ENCODE measurements around the gene FOXE1.
A peak's percentile ranks its signal among the peaks of the same experiment; 100 is the strongest.

The FOXE1 gene

DNA sequence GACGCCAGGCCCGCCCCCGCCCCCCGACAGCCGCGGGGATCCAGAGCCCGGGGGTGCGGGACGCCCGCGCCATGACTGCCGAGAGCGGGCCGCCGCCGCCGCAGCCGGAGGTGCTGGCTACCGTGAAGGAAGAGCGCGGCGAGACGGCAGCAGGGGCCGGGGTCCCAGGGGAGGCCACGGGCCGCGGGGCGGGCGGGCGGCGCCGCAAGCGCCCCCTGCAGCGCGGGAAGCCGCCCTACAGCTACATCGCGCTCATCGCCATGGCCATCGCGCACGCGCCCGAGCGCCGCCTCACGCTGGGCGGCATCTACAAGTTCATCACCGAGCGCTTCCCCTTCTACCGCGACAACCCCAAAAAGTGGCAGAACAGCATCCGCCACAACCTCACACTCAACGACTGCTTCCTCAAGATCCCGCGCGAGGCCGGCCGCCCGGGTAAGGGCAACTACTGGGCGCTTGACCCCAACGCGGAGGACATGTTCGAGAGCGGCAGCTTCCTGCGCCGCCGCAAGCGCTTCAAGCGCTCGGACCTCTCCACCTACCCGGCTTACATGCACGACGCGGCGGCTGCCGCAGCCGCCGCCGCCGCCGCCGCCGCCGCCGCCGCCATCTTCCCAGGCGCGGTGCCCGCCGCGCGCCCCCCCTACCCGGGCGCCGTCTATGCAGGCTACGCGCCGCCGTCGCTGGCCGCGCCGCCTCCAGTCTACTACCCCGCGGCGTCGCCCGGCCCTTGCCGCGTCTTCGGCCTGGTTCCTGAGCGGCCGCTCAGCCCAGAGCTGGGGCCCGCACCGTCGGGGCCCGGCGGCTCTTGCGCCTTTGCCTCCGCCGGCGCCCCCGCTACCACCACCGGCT is 1.0 kb downstream of the FOXE1 start:
- TF ChIP-seq, protein P1, sequence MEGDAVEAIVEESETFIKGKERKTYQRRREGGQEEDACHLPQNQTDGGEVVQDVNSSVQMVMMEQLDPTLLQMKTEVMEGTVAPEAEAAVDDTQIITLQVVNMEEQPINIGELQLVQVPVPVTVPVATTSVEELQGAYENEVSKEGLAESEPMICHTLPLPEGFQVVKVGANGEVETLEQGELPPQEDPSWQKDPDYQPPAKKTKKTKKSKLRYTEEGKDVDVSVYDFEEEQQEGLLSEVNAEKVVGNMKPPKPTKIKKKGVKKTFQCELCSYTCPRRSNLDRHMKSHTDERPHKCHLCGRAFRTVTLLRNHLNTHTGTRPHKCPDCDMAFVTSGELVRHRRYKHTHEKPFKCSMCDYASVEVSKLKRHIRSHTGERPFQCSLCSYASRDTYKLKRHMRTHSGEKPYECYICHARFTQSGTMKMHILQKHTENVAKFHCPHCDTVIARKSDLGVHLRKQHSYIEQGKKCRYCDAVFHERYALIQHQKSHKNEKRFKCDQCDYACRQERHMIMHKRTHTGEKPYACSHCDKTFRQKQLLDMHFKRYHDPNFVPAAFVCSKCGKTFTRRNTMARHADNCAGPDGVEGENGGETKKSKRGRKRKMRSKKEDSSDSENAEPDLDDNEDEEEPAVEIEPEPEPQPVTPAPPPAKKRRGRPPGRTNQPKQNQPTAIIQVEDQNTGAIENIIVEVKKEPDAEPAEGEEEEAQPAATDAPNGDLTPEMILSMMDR (conservative IDR thresholded peaks at IDR 0.05), result peak; percentile 79
- H3K27ac ChIP-seq, result peak overlapping the region; percentile 60

DNA sequence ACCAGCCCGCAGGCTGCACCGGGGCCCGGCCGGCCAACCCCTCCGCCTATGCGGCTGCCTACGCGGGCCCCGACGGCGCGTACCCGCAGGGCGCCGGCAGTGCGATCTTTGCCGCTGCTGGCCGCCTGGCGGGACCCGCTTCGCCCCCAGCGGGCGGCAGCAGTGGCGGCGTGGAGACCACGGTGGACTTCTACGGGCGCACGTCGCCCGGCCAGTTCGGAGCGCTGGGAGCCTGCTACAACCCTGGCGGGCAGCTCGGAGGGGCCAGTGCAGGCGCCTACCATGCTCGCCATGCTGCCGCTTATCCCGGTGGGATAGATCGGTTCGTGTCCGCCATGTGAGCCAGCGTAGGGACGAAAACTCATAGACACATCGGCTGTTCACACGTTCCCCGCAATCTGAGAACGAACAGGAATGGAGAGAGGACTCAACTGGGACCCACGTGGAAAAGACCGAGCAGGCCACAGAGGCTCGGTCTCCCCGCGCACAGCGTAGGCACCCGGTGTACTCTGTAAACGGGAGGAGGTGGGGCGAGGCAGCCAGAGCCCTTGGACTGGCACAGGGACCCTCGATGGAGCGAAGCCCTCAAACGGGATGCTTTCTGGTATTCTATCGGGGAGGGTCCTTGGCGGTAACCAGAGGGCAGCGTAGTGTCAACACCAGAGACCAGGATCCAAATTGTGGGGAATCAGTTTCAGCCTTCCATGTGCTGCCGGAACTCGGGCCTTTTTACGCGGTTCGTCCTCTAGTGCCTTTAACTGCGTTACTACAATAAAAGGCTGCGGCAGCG is 1.9 kb downstream of the FOXE1 start:
- TF ChIP-seq, protein P1 (conservative IDR thresholded peaks at IDR 0.05), result no peak
- H3K27ac ChIP-seq, result peak overlapping the region; percentile 60

DNA sequence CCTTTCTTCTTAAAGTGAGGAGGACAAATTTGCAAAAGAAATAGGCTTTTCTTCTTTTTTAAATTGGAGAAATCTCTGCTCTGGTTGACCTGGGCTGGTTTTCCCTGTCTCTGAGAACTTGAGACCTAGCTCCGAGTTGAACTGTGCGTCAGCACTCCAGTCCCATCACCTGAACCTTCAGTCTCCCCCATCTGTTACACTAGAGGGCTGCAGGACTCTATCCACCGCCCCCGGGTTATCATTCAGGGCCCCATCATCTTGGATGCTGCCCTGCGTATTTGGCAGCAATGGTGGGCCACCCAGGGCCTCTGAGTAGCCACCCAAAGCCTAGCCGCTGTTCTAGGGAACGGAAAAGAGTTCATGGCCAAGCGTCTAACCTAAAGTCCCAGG is 2.5 kb downstream of the FOXE1 start:
- no peak overlapping the region for H3K27ac ChIP-seq
- TF ChIP-seq, protein P1 (conservative IDR thresholded peaks at IDR 0.05), result no peak

DNA sequence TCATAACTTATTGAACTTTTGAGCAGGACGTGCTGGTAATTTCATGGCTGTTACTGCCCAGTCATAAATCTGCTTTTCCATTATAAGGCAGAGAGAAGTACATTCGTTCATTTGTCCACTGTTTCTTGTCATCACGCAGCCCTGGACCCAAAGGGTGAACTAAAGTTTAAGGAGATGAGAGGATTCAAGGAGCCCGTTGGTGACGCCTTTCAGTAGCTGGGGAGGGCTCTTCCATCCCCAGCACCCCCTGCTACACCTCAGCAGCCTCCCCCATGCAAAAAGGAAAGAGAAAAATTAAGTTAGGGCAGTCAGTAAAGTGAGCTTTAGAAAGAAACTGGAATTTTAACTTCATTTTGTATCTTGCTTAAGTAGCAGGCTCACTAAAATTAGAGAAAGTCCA is 2.9 kb downstream of the FOXE1 start:
- TF ChIP-seq, protein P1 (conservative IDR thresholded peaks at IDR 0.05), result no peak
- no peak overlapping the region for H3K27ac ChIP-seq

DNA sequence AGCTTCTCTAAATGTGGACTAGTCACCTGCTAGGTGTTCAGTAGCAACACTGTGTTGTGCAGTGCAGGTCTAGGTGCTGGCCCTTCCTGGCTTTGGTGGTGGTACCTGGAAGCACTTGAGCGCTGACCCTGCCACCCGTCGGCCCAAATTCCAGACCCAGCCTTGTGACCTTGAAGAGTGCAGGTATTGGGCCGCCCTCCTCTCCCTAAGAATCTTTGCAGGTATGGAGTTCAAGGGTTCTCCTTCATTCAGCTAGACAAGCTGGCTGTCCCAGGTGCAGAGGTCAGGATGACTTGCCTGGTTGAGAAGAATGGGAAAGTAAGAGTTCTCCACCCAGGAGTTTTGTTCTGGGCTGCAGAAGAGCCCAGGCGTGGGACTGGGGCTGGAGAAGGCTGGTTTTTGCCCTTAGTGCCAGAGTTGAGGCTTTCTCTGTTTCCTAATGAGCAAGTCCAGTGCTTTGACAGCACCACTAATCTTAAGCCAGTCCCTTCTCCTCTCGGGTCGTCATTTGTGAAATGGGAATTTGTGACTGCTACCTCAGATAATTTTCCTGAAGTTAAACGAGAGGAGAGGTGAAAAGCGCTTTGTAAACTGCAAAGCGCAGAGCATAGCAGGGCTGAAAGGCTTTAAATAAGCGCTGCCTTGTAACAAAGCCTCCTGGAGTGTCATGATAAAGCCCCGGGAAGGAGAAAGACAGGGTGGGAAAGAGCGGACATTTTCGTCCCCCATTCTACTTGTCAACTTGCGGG is 4.0 kb downstream of the FOXE1 start:
- TF ChIP-seq, protein P1 (conservative IDR thresholded peaks at IDR 0.05), result no peak

DNA sequence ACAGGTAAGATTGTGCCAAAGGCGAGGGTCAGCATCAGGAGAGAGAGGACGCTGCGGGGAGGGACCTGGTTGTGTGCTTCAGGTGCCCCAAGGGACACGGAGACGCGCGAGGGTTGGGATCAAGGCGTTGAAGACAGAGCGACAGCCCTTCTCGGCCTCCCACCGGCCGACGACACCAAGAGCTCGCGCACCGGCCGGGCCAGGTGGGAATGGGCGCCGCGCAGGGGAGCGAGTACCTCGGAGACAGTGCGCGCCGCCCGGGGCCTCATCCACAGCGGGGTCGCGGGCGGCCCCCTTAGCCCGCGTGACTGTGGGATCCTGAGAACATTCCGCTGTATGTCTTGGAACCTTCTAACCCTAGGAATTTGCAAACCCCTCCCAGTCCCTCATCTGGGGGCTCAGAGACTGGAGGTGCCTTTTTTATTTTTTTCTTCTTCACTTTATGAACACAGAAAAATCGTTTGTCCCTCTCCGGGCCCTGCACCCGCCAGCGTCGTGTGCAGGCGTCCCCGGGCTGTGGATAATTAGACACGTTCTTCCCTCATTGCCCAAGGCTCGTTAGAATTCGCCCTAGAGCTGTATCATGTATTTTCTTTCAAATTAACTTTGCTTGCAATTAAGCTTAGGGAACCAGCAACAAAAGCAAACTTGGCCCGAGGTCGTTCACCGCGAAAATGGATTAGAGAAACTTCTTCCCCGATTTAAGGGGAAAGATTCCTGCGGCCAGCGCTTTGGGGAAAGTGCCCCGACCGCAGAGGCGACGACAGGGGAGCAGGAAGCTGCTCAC is 4.8 kb downstream of the FOXE1 start:
- H3K27ac ChIP-seq, result no peak overlapping the region
- TF ChIP-seq, protein P1 (conservative IDR thresholded peaks at IDR 0.05), result no peak

More for the DNA sequence above, 4.0 kb downstream of the FOXE1 start:
- no peak overlapping the region for H3K27ac ChIP-seq

Measured in VCaP (cell line).